GM21717 (cell line): ENCODE measurements around the gene FRMD3.
"Not testable (repeated sequence)": the region's sequence is repeated elsewhere in the genome, so short reads cannot be mapped to it uniquely, and the experiment has no call there.

ENCODE experiments used
- ATAC-seq: cut with Tn5 transposase; IDR thresholded peaks from one replicate; pipeline ENCODE4 v1.9.1; 2021; ENCODE audit warnings: mild to moderate bottlenecking, moderate library complexity; ENCODE audit not compliant: unreplicated experiment

The FRMD3 gene

GRCh38 chr9:83396813-83397212 lies 141.4 kb downstream of the FRMD3 start:
- no peak for ATAC-seq

- ATAC-seq: no peak
Observed at GRCh38 chr9:83396342-83396741, 141.9 kb downstream of the FRMD3 start.

GRCh38 chr9:83392228-83392627 lies 146.0 kb downstream of the FRMD3 start:
- ATAC-seq: no peak

- ATAC-seq: no peak
Observed at GRCh38 chr9:83388346-83388745, 149.9 kb downstream of the FRMD3 start.

GRCh38 chr9:83387401-83388185 lies 150.6 kb downstream of the FRMD3 start:
- no peak for ATAC-seq

- ATAC-seq: no peak
Observed at GRCh38 chr9:83385317-83385716, 152.9 kb downstream of the FRMD3 start.

GRCh38 chr9:83384214-83384613 lies 154.0 kb downstream of the FRMD3 start:
- ATAC-seq: no peak

- no peak for ATAC-seq
Observed at GRCh38 chr9:83383034-83383433, 155.2 kb downstream of the FRMD3 start.

GRCh38 chr9:83382421-83382820 lies 155.8 kb downstream of the FRMD3 start:
- no peak for ATAC-seq

- no peak for ATAC-seq
Observed at GRCh38 chr9:83379045-83379444, 159.2 kb downstream of the FRMD3 start.

- ATAC-seq: no peak
Observed at GRCh38 chr9:83372957-83373356, 165.2 kb downstream of the FRMD3 start.

GRCh38 chr9:83367326-83367725 lies 170.9 kb downstream of the FRMD3 start:
- no peak for ATAC-seq

- ATAC-seq: no peak
Observed at GRCh38 chr9:83362341-83362995, 175.7 kb downstream of the FRMD3 start.

GRCh38 chr9:83359039-83359438 lies 179.2 kb downstream of the FRMD3 start:
- ATAC-seq: no peak

- not testable (repeated sequence) for ATAC-seq
Observed at GRCh38 chr9:83358493-83358892, 179.7 kb downstream of the FRMD3 start.

GRCh38 chr9:83355729-83356151 lies 182.5 kb downstream of the FRMD3 start:
- ATAC-seq: no peak

GRCh38 chr9:83355024-83355444 lies 183.2 kb downstream of the FRMD3 start:
- no peak for ATAC-seq

GRCh38 chr9:83349031-83349430 lies 189.2 kb downstream of the FRMD3 start:
- ATAC-seq: no peak

- ATAC-seq: no peak
Observed at GRCh38 chr9:83346655-83347420, 191.4 kb downstream of the FRMD3 start.

GRCh38 chr9:83343366-83343999 lies 194.7 kb downstream of the FRMD3 start:
- no peak for ATAC-seq

- no peak for ATAC-seq
Observed at GRCh38 chr9:83342731-83343130, 195.5 kb downstream of the FRMD3 start.
